Body of pancreas (tissue), 4 donors: ENCODE data around the gene GRM4.

Experiments
- CTCF ChIP-seq, 7 experiments: fragments of 450-650 bp in 4 of 7; fragments of 200-600 bp in 3 of 7; sonication (generic) in 3 of 7; IDR thresholded peaks; one replicate each; pipeline ENCODE4 v1.5.1; 2016 to 2019; ENCODE audit warnings: antibody characterized with exemption in 7 of 7
- POLR2A ChIP-seq, 3 donors: fragments of 450-650 bp; IDR thresholded peaks; one replicate each; pipeline ENCODE4 v1.6.1; 2016; ENCODE audit warnings: antibody characterized with exemption in 3 of 3, mild to moderate bottlenecking in 2 of 3

GRCh38 chr6:34052071-34052825 lies 93.6 kb downstream of the GRM4 start:
- TF ChIP-seq CTCF (IDR thresholded peaks at IDR 0.05) (no peak), POLR2A (IDR thresholded peaks at IDR 0.05) (no peak)
